GM12878 (cell line): ENCODE data around the gene DCDC2.

ENCODE experiments used
- HDAC2 ChIP-seq: fragments of 200-600 bp; sonication (generic); IDR thresholded peaks from 2 replicates; pipeline ENCODE4 v1.6.1; 2017
- MXI1 ChIP-seq: fragments of 150-350 bp; IDR thresholded peaks from 2 replicates; pipeline ENCODE4 v1.6.1; 2011; ENCODE audit warnings: low read depth, mild to moderate bottlenecking, inconsistent platforms, low read length, improper control_type of control experiment
- POLR2A ChIP-seq: IDR thresholded peaks from 2 replicates; pipeline ENCODE4 v1.6.1; 2011; ENCODE audit warnings: low read depth, mild to moderate bottlenecking, low read length
- POLR2AphosphoS5 ChIP-seq: IDR thresholded peaks from 2 replicates; pipeline ENCODE4 v1.6.1; 2011; ENCODE audit warnings: mild to moderate bottlenecking, low read length, inconsistent platforms
- SIN3A ChIP-seq: IDR thresholded peaks from 2 replicates; pipeline ENCODE4 v1.6.1; 2012; ENCODE audit warnings: low read depth, low read length, improper control_type of control experiment
- TBL1XR1 ChIP-seq: IDR thresholded peaks from 2 replicates; pipeline ENCODE4 v1.6.1; 2012; ENCODE audit warnings: low read depth, low read length, improper control_type of control experiment
- ZSCAN29 ChIP-seq: fragments of 450-650 bp; IDR thresholded peaks from 2 replicates; pipeline ENCODE4 v1.6.1; 2017; ENCODE audit warnings: mild to moderate bottlenecking, moderate library complexity
- TF ChIP-seq, protein P1 (sequence below), 3 experiments: IDR thresholded peaks in 2 of 3; conservative IDR thresholded peaks in 1 of 3; 2 replicates each; pipeline ENCODE4 v1.5.1; 2011; ENCODE audit warnings: low read depth in 3 of 3, low read length in 3 of 3, mild to moderate bottlenecking in 3 of 3, control low read depth in 2 of 3, moderate library complexity in 2 of 3, inconsistent platforms in 1 of 3, mixed read lengths in 1 of 3; ENCODE audit not compliant: control insufficient read depth in 2 of 3, insufficient read depth in 1 of 3; ENCODE audit errors: extremely low read depth in 1 of 3
- TF ChIP-seq, protein P2 (sequence below): IDR thresholded peaks from 2 replicates; pipeline ENCODE4 v1.6.1; 2011; ENCODE audit warnings: low read depth, mild to moderate bottlenecking, low read length, moderate library complexity, borderline replicate concordance; ENCODE audit errors: extremely low read depth

DNA sequence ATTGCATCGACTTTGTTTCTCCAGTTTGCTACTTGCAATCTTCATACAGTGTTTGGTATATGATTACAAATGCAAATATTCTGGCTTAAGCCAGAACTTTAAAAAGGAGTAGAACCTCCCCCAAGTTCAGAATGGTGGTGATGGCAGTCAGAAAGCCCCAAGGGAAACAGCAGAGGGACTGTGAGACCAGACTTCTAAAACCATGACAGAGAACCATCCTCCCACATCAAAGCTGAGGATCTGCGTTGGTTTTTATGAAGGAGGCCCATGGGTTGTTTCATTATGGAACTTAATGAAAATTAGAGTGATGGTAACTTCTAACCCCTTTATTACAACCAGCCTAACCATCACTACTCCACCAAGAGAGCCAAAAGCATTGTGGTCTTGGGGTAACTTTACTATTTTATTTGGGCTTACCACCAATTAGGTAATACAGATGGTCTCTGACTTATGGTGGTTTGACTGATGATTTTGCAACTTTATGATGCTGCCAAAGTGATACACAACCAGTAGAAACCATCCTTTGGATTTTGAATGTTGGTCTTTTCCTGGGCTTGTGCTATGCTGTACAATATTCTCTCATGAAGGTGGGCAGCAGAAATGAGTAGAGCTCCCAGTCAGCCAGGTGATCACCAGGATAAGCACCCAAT lies 34.0 kb upstream of the DCDC2 start:
- TF ChIP-seq ZSCAN29: no peak
- TF ChIP-seq, protein P1, sequence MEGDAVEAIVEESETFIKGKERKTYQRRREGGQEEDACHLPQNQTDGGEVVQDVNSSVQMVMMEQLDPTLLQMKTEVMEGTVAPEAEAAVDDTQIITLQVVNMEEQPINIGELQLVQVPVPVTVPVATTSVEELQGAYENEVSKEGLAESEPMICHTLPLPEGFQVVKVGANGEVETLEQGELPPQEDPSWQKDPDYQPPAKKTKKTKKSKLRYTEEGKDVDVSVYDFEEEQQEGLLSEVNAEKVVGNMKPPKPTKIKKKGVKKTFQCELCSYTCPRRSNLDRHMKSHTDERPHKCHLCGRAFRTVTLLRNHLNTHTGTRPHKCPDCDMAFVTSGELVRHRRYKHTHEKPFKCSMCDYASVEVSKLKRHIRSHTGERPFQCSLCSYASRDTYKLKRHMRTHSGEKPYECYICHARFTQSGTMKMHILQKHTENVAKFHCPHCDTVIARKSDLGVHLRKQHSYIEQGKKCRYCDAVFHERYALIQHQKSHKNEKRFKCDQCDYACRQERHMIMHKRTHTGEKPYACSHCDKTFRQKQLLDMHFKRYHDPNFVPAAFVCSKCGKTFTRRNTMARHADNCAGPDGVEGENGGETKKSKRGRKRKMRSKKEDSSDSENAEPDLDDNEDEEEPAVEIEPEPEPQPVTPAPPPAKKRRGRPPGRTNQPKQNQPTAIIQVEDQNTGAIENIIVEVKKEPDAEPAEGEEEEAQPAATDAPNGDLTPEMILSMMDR (IDR thresholded peaks at IDR 0.05 in 2 of 3, conservative IDR thresholded peaks at IDR 0.05 in 1 of 3; ENCODE audit: control insufficient read depth in 2 of 3, extremely low read depth in 1 of 3, insufficient read depth in 1 of 3, low read depth in 3 of 3, low read length in 3 of 3): peak in 1 of 3 experiments; percentile 13; a peak in 1 of 6 replicates
- TF ChIP-seq HDAC2: no peak
- TF ChIP-seq, protein P2, sequence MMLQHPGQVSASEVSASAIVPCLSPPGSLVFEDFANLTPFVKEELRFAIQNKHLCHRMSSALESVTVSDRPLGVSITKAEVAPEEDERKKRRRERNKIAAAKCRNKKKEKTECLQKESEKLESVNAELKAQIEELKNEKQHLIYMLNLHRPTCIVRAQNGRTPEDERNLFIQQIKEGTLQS: no peak
- no peak for TF ChIP-seq POLR2A
- no peak for TF ChIP-seq POLR2AphosphoS5
- TF ChIP-seq TBL1XR1: no peak
- no peak for TF ChIP-seq MXI1
- no peak for TF ChIP-seq SIN3A
